CD4-positive, alpha-beta T cell treated with Interleukin-12 subunit alpha and Interleukin-12 subunit beta, for 1 hour (primary cell): ENCODE results near the gene MYLK2.
A peak's percentile ranks its signal among the peaks of the same experiment; 100 is the strongest.
"Not testable (repeated sequence)": the region's sequence is repeated elsewhere in the genome, so short reads cannot be mapped to it uniquely, and the experiment has no call there.

ENCODE experiments used
- DNase-seq: peaks from one replicate; pipeline ENCODE4 v3.0.0-alpha.2; 2020

Gene MYLK2

DNA sequence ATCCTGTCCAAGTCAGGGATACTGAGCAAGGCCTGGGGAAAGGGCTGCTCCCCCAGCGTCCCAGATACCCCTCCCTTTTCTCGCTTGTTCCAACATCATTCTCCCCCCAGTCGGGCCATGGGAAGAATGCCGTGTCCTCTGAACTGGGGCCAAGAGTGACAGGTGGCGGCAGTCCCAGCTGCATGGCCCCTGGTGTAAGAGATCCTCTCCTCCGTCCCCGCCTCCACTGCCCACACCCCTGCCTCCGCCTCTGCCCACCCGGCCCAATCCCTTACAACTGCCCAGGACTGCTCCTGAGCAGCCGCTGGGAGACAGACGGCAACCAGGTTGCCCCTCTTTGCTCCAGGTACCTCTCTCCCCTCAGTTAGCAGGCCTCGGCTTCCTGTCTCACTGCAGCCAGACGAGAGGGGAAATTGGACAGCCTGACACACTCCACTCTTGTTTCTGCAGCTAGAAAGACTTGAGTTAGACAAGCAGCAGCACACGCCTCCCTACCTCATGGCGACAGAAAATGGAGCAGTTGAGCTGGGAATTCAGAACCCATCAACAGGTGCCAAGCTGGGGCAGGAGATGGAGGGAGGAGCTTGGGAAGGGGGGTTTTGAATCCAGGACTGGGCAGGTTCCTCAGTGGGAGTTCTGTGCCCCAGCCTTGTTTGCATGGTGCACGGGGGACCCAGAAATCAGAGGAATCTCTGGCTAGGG lies at the start of gene MYLK2:
TSS of gene MYLK2 (plus strand) at position 274 of the 702 bp plus-strand sequence. CDS start at position 499, 225 bp downstream.
- no peak for DNase-seq

GRCh38 chr20:31769681-31770080 lies 49.5 kb upstream of the MYLK2 start:
- no peak for DNase-seq

GRCh38 chr20:31770243-31770642 lies 48.9 kb upstream of the MYLK2 start:
- DNase-seq: peak; percentile 19

DNA sequence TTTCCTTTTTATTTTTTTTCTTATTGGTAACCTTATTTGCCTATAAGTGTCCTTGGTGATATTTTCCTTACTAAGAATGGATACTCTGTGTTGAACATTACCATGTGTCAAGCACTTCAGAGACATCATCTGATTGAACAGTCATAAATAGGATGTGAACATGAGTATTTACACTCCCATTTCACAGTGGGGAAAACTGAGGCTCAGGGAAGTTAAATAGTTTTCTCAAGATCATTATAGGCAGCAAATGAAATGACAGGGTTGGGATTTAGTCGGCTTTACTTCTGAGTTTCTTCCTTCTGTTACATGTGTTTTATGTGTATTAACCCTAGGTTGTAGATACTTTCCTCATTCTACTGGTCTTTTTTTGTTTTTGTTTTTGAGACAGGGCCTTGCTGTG lies 44.7 kb upstream of the MYLK2 start:
- no peak for DNase-seq

- no peak for DNase-seq
Observed at GRCh38 chr20:31780839-31781238, 38.3 kb upstream of the MYLK2 start.

DNA sequence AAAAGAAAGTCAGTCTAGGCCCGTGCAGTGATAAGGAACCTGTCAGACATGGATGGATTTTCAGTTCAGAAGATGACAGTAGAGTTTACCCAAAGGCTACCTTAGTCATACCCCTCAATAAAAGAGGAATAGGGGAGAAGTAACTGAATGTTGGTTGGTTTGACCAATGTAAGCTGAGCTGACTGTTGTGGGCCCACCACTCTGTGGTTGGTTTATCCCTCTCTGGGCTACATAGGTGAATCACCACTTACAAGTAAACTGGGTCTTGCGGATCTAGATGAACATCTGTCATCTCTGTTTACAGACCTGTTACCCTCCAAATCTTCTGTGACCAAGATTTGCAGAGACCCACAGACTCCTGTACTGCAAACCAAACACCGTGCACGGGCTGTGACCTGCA lies 37.2 kb upstream of the MYLK2 start:
- no peak for DNase-seq

DNA sequence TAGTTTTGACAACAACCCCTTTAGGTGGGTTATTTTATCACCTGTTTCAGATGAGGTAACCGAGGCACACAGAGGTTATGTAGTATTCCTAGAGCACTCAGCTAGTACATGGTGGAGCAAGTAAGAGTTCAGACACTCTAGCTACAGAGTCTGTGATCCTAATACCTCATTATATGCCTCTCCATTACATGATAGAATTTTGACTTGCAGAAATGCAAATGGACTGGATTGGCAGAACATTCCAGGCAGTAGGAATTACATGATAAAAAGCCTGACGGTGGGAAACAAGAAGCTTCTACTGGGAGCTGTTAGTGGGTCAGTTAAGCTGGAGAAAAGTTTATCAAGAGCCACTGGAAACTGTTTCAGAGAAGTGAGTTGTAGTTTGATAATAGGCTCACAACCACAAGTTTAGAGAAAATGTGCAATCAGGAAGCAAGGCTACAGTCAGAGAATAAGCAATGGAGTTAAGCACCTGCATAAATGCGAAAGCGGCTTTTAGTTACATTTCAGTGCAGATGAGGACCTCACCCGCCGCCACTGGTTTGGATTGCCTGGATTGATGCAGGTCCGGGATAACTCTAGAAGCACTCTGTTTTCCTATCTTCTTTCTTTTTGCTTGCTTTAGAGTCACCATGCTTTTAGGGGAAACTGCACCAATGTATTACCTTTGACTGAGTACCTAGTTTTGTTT lies 34.7 kb upstream of the MYLK2 start:
- DNase-seq: no peak

- no peak for DNase-seq
Observed at GRCh38 chr20:31785089-31785488, 34.1 kb upstream of the MYLK2 start.

GRCh38 chr20:31788578-31788977 lies 30.6 kb upstream of the MYLK2 start:
- no peak for DNase-seq

GRCh38 chr20:31790401-31790800 lies 28.8 kb upstream of the MYLK2 start:
- no peak for DNase-seq

DNA sequence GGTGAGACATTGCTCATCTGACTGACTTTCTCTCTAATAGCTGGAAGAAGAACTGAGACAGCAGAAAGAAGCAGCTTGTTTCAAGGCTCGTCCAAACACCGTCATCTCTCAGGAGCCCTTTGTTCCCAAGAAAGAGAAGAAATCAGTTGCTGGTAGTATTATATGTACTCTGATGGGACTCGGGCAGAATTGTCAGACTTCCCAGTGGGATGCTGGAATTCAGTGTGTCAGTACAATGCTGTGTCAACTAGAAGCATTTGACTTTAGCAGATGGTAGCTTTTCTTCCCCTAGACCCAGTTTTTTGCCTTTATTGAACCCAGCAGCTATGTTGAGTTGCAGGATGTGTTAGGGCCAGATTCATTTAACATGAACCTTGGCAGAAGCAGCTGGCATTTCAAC lies 21.8 kb upstream of the MYLK2 start:
- no peak for DNase-seq

DNA sequence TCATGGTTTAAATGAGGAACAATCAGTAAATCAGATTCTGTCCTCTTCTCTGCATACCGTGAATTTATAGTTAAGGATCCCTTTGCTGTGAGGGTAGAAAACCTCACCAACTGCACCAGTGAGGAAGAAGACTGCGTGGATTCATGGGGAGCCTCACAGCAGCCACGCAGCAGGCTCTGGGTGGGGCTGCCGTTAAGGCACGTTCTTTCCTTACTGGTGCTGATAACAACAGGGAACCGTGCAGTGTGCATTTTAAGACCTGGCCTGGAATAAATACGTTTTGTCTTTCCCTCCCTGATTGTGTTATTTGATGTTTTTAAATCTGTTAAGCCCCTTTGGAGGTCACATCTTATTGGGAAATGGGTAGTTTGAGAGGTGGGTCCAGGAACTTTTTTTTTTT lies 17.6 kb upstream of the MYLK2 start:
- DNase-seq: no peak

GRCh38 chr20:31803552-31804291 lies 15.4 kb upstream of the MYLK2 start:
- DNase-seq: no peak

- no peak for DNase-seq
Observed at GRCh38 chr20:31806564-31807355, 12.4 kb upstream of the MYLK2 start.

GRCh38 chr20:31808481-31808880 lies 10.7 kb upstream of the MYLK2 start:
- no peak for DNase-seq

- no peak for DNase-seq
Observed at GRCh38 chr20:31809661-31810060, 9.5 kb upstream of the MYLK2 start.

GRCh38 chr20:31811198-31811597 lies 8.0 kb upstream of the MYLK2 start:
- no peak for DNase-seq

GRCh38 chr20:31811796-31812728 lies 7.1 kb upstream of the MYLK2 start:
- DNase-seq: no peak

DNA sequence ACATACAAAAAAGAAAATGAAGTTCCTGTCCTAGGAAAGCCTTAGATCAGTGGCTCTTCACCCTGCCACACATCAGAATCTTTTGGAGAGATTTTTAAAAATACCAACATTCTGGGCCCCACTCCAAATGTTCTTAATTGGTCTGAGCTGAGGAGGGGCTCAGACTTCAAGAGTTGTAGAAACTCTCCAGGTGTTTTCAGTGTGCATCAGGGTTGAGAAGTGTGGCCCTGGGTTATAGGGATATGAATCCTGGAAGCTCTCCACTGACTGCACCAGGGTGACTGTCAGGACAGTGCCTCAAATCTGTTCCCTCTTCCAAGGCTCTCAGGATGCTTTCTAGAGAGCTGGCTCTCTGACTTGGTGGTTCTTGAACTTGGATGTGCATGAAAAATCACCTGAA lies 5.5 kb upstream of the MYLK2 start:
- no peak for DNase-seq

DNA sequence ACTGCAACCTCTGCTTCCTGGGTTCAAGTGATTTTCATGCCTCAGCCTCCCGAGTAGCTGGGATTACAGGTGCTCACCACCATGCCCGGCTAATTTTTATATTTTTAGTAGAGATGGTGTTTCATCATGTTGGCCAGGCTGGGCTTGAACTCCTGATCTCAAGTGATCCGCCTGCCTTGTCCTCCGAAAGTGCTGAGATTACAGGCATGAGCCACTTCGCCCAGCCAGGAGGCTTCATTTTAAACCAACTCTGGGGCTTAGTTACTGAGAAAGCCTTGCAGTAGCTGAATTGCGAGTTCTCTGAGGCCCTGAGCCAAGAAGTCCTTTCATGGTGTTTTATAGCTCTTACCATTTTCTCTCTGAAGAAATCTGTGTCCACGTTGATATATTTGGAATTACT lies 5.0 kb upstream of the MYLK2 start:
- DNase-seq: not testable (repeated sequence)

DNA sequence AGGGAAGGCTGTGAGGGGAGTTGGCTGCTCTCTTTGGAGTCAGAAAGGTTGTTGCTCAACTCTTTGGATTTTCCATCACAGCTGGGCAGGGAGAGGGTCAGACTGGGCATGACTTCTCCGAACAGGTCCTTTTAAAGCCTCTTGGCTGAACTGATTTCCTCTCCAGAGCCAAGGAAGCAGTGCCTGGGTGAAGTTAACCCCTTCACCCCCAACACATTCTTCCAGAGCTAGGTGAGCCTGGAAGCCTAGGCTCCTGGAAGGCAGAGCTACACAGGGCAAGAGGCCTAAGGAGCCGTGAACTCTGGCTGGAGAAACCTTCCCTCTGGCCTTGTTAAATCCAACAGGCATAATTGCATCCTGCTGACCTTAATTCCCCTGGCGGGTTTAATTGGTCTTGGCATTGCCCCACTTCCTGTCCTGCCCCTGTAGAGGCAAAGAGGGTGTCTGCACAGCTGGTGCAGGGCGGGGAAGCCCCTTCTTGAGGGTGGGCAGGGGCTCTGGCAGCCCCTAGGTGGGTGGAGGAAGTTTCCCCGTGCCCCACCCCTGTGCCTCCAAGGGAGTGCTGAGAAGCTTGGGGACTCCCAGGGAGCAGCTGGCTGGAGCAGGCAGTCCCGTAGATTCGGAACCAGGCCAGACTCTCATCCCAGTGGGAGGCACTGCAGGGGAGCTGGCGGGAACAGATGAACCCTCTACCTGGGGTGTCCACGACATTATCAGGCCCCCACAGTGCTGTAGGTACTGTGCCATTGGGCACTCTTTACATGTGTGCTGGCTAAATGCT lies 3.6 kb upstream of the MYLK2 start:
- no peak for DNase-seq
